HG03442 (cell line): Measurements from ENCODE around the gene GMCL2.
"Not testable (repeated sequence)": the region's sequence is repeated elsewhere in the genome, so short reads cannot be mapped to it uniquely, and the experiment has no call there.

Experiments
- ATAC-seq: cut with Tn5 transposase; IDR thresholded peaks from one replicate; pipeline ENCODE4 v1.9.1; 2021; ENCODE audit warnings: mild to moderate bottlenecking, moderate library complexity; ENCODE audit not compliant: unreplicated experiment

The GMCL2 gene

DNA sequence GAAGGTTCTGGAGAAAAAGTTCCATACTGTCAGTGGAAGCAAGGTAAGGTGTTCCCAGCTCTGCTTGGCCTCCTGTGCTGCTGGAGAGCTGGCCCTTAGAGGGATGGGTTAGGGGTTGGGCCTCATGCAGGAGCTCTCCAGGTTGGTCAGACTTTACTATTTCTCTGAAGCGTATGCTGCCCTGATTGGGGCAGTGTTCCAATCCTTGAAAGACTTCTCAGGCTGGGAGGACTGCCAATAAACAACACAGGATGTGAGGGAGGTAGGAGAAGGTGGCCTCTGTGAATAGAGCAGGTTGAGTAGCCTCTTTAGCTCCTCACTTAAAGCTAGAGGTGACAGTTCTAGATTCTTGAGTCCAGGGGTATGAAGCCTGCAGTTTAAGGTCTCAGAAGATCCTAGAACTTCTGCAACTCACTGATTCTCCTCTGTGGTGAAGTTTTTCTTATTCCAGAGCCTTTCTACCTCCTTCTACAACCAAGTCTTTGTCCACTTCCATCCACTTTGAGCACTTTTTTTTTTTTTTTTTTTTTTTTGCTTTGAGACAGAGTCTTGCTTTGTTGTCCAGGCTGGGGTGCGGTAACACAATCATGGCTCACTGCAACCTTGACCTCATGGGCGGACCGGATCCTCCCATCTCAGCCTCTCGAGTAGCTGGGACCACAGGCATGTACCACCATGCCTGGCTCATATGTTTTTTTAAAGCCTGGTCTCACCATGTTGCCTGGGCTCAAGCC is 20.2 kb upstream of the GMCL2 start:
- no peak for ATAC-seq

DNA sequence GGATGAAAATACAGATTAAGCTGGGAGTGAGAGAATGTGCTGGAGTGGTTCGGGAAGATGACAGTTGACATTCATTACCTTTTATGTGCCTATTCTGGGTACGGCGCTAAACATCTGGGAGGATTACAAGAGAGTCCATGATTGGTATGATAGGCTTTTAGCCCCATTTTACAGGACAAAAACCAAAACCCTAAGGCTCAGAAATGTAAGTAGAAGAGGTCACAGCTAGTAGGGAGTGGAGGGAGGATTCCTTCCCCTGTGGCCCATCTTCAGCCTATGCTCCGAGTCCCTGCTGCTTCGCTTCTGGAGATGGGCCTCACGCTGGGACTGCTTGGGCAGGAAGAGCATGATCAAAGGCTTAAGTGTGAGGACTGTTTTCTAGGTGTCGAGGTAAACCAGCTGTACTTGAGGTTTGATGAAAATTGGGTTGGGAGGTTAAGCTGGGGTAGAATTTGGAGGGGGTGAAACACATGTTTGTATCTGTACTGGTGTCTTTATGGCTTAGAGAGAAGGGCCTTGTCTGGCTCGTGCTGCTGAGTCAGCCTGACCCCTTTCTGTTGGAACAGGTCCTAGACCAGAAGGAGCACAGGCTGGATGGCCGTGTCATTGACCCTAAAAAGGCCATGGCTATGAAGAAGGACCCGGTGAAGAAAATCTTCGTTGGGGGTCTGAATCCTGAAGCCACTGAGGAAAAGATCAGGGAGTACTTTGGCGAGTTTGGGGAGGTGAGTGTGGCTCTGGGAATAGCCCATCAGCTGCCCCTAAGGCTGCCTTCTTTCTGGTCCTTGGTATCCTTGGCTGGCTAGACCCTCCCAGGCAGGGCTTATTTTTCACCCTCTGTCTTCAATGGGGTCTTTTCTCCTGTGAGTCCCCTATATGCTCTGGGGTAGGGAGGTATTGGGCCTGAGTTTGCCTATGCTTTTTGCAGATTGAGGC is 19.3 kb upstream of the GMCL2 start:
- ATAC-seq = no peak

DNA sequence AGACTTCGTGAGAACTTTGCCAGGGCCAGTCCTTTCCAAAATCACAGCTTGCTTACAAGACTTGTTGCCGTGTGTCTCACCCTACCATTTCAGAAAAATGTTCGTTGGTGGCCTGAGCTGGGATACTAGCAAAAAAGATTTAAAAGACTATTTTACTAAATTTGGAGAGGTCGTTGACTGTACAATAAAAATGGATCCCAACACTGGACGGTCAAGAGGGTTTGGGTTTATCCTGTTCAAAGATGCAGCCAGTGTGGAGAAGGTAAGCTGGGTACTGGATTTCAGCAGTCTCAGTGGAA is 18.5 kb upstream of the GMCL2 start:
- no peak for ATAC-seq

DNA sequence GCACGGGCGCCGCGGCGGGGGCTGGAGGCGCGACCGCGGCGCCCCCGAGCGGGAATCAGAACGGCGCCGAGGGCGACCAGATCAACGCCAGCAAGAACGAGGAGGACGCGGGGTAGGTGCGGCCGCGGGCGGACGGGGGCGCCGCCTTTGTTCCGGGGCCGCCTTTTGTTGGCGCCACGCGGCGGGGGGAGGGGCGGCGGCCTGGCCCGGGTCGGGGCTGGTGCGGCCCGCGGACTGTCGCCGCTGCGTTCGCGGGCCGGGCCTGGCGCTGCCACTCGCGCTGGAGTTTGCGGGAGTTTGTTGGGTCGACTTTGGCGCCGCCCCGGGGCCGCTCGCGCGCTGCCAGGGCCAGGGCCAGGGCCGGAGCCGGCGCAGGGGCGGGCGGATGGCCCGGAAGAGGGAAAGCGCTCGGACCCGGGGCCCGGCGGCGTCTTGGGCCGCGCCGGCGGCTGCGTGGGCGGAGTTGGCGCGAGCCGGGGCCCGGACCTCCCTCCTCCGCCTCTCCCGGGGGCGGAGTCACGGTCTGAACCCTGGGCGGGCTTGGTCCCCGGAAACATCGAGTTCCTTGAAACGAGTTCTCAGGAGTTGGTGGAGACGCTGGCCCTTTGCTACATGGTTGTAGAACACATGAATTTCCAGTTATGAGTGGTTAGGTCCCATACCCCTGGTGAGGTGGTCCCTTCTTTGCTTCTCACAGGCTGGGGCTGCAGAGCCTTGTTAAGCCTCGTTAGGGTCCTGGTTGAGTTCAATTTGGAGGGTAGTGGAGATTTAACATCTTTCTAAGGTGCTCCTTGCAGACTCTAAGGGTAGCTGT is 18.0 kb upstream of the GMCL2 start:
- ATAC-seq = peak; percentile 38

DNA sequence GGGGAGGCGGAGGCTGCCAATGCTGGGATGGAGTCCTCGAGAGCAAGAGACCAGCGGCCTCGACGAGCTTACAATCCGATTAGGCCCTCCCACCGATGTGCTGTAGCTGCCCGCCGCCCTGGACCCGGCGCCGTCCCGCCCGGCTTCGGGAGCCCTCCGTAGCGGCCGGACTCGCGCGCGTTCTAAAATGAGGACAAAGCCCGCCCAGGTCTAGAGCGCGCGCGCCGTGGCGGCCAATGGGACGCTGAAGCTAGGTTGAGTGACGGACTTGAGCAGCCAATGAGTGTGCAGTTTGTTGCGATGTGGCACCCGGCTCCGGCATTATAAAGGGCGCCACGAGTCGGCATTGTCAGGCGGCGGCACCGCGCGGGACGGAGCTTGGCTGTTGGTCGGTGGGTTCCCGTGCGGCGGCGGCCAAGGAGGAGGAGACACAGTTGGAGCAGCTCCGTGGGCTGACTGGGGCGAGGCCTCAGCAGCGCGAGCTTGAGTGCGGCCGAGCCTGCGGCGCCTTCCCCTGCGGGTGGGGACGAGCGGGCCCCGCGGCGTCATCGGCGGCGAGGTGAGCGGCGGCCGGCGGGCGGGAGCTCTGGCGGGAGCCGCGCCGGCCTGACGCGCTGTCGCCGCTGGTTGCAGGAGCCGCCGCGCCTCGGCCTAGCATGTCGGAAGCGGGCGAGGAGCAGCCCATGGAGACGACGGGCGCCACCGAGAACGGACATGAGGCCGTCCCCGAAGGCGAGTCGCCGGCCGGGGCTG is 17.2 kb upstream of the GMCL2 start, which contains the start of gene HNRNPAB:
TSS of gene HNRNPAB (plus strand) at position 352 of the 753 bp plus-strand sequence. CDS start at position 657, 305 bp downstream.
- ATAC-seq = peak; percentile 82

DNA sequence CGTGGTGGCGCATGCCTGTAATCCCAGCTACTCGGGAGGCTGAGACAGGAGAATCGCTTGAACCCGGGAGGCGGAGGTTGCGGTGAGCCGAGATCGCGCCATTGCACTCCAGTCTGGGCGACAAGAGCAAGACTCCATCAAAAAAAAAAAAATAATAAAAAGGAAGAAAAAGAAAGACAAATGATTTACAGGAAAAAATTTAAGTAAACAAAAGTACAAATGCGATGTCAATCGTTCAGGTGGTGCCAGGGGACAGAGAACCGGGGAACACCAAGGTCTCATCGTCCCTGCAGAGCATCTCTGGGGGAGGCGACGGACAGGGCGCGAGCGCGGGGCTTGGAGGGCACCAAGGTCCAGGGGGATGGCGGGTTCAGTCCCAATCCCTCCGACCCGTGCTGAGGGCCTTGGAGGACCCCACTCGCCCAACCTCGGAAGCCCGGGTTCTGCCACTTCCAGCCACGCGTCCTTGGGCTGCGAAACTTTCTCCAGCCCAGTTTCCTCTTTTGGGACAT is 16.6 kb upstream of the GMCL2 start:
- ATAC-seq = no peak

DNA sequence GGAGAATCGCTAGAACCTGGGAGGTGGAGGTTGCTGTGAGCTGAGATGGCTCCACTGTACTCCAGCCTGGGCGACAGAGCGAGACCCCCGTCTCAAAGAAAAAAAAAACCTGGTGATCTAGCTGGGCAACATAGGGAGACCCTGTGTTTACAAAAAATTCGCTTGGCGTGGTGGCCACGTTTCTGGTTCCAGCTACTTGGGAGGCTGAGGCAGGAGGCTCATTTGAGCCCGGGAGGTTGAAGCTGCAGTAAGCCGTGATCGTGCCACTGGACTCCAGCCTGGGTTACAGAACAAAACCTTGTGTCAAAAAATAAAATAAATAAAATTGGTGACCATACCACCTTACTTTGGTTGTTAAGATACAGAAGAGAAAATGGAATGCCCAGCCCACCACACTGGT is 15.4 kb upstream of the GMCL2 start:
- no peak for ATAC-seq

DNA sequence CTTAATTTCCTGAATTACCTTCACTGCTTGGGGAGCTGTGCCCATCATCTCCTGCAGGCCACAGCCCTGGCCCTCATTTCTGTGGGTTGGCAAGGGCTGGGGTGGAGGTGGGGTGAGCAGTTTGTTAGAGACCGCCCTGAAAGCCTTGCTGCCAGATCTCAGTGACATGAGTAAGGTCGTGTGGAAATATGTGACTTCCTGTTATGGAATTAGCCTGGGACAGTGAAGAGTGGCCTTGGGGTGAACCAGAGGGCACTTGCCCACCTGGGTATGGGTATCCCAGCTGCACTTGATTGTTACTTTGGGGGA is 14.7 kb upstream of the GMCL2 start:
- ATAC-seq = no peak

DNA sequence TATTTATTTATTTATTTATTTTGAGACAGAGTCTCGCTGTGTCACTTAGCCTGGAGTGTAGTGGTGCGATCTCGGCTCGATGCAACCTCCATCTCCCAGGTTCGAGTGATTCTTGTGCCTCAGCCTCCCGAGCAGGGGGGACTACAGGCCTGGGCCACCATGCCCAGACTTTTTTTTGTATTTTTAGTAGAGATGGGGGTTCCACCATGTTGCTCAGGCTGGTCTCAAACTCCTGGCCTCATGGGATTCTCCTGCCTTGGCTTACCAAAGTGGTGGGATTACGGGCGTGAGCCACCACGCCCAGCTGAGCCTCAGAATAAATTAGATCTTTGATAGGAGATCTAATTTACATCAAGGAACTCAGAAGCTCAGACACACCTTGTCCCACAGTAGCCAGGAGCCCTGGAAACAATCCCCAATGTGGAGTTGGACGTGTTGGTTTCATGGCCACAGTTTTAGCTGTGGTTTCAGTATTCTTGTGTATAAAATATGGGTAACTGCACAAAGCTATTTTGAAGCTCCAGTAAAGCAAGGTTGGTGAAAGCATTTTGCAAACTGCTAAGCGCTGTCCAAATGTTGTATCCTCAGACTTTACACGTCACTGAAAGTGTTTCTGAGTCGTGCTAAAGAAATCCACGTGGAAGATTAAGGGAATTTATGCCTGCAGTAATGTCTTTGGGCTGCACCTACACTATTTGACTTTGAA is 14.2 kb upstream of the GMCL2 start:
- ATAC-seq = no peak

DNA sequence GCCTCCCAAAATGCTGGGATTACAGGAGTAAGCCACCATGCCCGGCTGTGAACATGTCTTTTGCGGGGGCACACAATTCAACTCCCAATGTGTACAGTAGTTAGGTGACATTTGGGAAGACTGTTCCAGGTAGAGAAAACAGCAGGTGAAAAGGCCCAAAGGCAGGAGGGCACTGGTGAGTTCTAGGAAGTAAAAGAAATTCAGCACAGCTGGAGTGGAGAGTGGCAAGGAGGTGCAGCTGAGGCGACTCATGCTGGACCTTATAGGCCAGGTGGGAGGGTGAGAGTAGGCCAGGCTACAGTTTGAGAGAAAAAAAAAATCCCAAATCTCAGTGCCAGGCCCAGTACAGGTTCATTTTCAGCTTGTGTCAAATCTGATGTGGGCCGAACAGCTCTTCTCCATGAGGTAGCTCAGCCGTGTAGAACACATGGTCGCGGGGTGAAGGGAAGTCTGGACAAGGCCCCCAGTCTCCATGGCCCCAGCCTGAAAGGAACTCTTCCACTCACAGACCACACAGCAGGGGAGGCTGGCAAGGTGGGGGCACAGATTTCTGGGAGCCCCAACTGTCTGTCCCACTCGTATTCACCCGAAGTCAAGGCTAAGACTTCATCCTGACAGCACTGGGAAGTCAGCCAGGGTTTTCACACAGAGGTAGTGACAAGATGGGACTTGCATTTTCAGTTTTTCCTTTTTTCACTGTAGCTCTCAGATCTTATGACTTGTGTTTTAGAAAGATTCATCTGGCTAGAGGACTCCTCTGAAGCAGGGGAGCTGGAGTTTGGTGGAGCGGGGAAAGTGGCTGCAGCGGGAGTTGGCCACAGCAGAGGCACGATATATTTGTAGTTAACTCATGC is 12.6 kb upstream of the GMCL2 start:
- no peak for ATAC-seq

DNA sequence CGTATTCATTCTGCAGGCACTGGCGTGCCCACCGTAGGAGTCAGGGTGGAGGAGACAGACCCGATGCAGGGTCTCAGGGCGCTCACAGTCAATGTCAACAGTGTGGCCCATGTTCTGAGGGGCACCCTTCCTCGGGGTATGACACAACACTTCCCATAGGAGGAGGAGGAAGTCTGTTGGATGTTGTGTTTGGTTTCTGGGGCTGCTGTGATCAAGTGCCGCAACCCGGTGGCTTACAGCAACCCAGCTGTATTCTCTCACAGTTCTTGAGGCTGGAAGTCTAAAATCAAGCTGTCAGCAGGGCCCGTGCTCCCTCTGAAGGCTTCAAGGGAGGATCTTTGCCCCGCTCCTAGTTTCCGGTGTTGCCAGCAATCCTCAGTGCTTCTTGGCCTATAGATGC is 11.5 kb upstream of the GMCL2 start:
- no peak for ATAC-seq

DNA sequence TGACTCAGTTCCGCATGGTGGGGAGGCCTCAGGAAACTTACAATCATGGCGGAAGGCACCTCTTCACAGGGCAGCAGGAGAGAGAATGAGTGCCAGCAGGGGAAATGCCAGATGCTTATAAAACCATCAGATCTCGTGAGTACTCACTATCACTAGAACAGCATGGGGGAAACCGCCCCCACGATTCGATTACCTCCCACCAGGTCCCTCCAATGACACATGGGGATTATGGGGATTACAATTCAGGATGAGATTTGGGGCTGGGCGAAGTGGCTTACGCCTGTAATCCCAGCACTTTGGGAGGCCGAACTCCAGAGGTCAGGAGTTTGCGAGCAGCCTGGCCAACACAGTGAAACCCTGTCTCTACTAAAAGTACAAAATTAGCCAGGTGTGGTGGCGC is 11.0 kb upstream of the GMCL2 start:
- ATAC-seq = not testable (repeated sequence)

DNA sequence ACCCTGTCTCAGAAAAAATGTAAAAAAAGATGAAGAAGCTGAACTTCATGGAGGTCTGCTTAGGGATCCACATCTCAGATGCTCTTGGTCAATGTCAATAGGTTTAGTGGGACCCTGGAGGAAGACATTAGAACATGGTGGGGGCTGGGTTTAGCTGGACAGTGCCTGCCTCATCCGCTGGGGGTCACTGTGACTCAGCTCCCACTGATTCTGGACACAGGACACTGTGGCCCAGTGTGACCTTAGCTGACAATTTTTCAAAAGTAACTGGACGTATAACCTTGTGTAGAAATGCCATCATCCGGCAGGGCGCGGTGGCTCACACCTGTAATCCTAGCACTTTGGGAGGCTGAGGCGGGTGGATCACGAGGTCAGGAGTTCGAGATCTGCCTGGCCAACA is 9.8 kb upstream of the GMCL2 start:
- ATAC-seq = no peak

DNA sequence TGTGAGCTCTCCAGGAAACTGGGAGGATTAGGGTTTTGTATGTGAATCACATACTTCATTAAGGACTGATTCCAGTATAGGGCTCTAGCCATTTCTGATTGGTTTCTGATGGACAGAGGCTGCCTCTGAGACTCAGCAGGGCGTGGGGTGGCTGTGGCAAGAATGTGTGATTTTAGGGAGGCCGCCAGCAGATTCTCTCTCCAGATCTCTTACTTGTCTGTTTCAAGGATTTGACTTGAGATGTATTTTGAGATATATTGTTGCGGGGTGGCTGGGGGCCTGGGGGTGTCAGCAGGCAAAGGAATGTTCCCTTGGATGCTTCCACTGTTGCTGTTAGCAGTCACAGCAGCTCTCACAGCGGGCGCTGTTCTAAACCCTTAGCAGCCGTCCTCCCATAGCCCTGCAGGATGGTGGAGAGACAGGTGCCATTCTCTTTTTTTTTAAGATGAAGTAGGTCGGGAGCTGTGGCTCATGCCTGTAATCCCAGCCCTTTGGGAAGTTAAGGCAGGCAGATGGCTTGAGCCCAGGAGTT is 9.2 kb upstream of the GMCL2 start:
- ATAC-seq = no peak

DNA sequence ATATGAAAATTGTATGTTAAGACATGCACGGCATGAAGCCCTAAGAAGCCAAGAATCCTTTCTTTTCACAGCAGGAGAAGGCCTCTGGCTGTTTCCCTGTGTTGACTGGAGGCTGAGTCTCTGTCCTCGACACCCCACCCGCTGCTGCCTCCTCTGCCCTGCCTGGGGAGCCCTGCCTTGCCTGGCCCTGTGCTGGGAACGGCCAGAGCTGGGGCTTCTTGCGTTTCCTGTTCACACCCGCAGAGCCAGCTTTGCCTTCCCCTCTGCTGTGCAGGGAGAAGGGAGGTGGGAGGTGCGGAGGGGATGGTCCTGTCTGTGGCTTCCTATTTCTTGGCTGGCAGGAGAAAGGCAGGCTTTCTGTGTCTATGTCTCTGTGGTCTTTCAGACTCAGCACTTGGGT is 6.9 kb upstream of the GMCL2 start:
- no peak for ATAC-seq

DNA sequence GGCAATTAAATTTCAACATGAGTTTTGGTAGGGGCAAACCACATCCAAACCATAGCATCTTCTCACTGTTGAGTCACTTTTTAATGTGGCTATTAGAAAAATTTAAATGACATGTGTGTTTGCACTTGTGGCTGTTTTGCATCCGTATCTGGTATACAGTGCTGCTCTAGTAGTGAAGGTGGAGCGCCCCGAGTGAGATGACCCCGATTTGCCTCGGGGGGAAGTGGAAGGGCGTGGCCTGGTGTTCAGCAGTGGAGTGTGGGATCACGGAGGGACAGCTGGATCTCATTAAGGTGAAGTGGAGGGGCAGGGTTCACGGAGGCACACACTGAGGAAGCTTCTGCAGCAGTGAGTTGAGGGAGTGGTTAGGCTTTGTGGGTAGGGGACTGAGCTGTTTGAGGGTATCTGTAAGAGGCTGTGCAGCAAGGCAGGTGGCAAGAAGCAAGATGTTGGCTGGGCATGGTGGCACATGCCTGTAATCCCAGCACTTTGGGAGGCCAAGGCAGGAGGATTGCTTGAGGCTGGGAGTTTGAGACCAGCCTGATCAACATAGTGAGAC is 6.2 kb upstream of the GMCL2 start:
- ATAC-seq = no peak

DNA sequence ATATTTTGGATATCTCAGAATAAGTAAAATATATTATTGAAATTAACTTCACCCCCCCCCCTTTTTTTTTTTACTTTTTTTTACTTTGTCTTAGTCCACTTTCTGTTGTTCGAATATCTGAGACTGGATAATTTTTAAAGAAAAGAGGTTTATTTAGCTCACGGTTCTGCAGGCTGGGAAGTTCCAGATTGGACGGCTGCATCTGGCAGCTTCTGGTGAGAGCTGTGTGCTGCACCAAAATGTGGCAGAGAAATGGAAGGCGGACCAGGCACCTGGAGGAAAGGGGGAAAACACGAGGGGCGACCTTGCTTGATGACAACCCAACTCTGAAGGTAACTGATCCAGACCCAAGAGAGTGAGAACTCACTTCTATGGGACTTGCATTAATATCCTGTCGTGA is 5.6 kb upstream of the GMCL2 start:
- ATAC-seq = no peak

DNA sequence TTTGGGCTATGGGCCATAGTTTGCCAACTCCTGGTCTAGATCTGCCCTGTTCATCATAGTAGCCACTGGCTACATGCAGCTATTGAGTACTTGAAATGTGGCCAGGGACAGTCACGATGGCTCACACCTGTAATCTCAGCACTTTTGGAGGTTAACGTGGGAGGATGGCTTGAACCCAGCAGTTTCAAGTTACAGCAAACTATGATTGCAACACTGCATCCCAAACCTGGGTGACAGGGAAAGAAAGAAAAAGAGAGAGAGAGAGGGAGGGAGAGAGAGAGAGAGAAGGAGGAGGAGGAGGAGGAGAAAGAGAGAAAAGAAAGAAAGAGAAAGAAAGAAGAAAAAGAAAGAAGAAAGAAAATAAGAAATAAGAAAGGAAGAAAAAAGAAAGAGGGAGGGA is 5.1 kb upstream of the GMCL2 start:
- ATAC-seq = no peak

DNA sequence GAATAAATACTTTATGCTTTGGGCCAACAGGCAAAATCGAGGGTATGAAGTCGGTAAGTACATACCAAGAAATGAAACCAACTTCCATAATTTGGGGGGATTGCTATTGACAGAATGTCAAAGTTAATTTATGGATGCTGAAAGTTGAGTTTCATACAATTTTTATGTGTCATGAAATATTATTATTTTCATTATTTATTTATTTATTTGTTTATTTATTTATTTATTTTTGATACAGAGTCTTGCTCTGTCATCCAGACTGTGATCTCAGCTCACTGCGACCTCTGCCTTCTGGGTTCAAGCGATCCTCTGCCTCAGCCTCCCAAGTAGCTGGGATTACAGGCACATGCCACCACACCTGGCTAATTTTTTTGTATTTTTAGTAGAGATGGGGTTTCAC is 4.5 kb upstream of the GMCL2 start:
- ATAC-seq = no peak
